ENCODE results near the gene SMIM36. TPM values are rescaled to one million over a fixed set of nuclear protein-coding genes. Genes with fewer than 3 reads are reported as not detected.
"Not testable (repeated sequence)": the region's sequence is repeated elsewhere in the genome, so short reads cannot be mapped to it uniquely, and the experiment has no call there.

Gene SMIM36
- total RNA-seq, 3 donors from 2014 or later: not detected

GRCh38 chr17:55479903-55480302, 31.3 kb downstream of the SMIM36 start:
- no peaks in the 10 kb centered on the region for H3K9me3 ChIP-seq
- H3K27me3 ChIP-seq: no peaks in the 10 kb centered on the region
- TF ChIP-seq CTCF (IDR thresholded peaks at IDR 0.05): no peak
- TF ChIP-seq POLR2AphosphoS5 (IDR thresholded peaks at IDR 0.05): no peak
- no peak for TF ChIP-seq POLR2A (IDR thresholded peaks at IDR 0.05)
- H3K4me1 ChIP-seq: no peaks in the 10 kb centered on the region
- DNase-seq (ENCODE audit: low spot score in 2 of 2): no peak
- no peak overlapping the region for H3K4me3 ChIP-seq
- no peaks in the 10 kb centered on the region for H3K36me3 ChIP-seq
- H3K27ac ChIP-seq: no peak overlapping the region
- intact Hi-C loops (cut with DNase I; ENCODE audit: low total_unique reads): no loop called here

GRCh38 chr17:55478971-55479370, 32.3 kb downstream of the SMIM36 start:
- no peaks in the 10 kb centered on the region for H3K4me1 ChIP-seq
- TF ChIP-seq POLR2A (IDR thresholded peaks at IDR 0.05) (no peak), CTCF (IDR thresholded peaks at IDR 0.05) (no peak), POLR2AphosphoS5 (IDR thresholded peaks at IDR 0.05) (no peak)

GRCh38 chr17:55466671-55467070, 44.6 kb downstream of the SMIM36 start:
- no peaks in the 10 kb centered on the region for H3K9me3 ChIP-seq
- TF ChIP-seq POLR2A (IDR thresholded peaks at IDR 0.05) (no peak), CTCF (IDR thresholded peaks at IDR 0.05) (no peak), POLR2AphosphoS5 (IDR thresholded peaks at IDR 0.05) (no peak)
- no peak overlapping the region for H3K27ac ChIP-seq
- DNase-seq (ENCODE audit: low spot score in 2 of 2): no peak
- no peaks in the 10 kb centered on the region for H3K27me3 ChIP-seq
- H3K36me3 ChIP-seq: no peaks in the 10 kb centered on the region
- H3K4me1 ChIP-seq: no peaks in the 10 kb centered on the region
- intact Hi-C loops (cut with DNase I; ENCODE audit: low total_unique reads): no loop called here
- no peak overlapping the region for H3K4me3 ChIP-seq

More at GRCh38 chr17:55478971-55479370, 32.3 kb downstream of the SMIM36 start:
- intact Hi-C loops (cut with DNase I; ENCODE audit: low total_unique reads): no loop called here
- H3K4me3 ChIP-seq: no peak overlapping the region
- H3K27ac ChIP-seq: no peak overlapping the region
- H3K36me3 ChIP-seq: no peaks in the 10 kb centered on the region
- no peak for DNase-seq (ENCODE audit: low spot score in 2 of 2)
- no peaks in the 10 kb centered on the region for H3K9me3 ChIP-seq
- no peaks in the 10 kb centered on the region for H3K27me3 ChIP-seq

- H3K27ac ChIP-seq; H3K4me1 ChIP-seq; H3K9me3 ChIP-seq; H3K36me3 ChIP-seq; H3K27me3 ChIP-seq; DNase-seq (ENCODE audit: low spot score in 2 of 2); intact Hi-C loops (cut with DNase I; ENCODE audit: low total_unique reads); H3K4me3 ChIP-seq: not testable (repeated sequence)
Observed at GRCh38 chr17:55465771-55466170, 45.5 kb downstream of the SMIM36 start.

- Histone ChIP-seq H3K9me3 (no peaks in the 10 kb centered on the region), H3K27ac (no peak overlapping the region), H3K4me3 (no peak overlapping the region), H3K4me1 (no peaks in the 10 kb centered on the region), H3K27me3 (no peaks in the 10 kb centered on the region), H3K36me3 (no peaks in the 10 kb centered on the region)
- DNase-seq (ENCODE audit: low spot score in 2 of 2): no peak
- intact Hi-C loops (cut with DNase I; ENCODE audit: low total_unique reads): no loop called here
- TF ChIP-seq POLR2A (IDR thresholded peaks at IDR 0.05) (no peak), CTCF (IDR thresholded peaks at IDR 0.05) (no peak), POLR2AphosphoS5 (IDR thresholded peaks at IDR 0.05) (no peak)
Observed at GRCh38 chr17:55463600-55463999, 47.7 kb downstream of the SMIM36 start.

- TF ChIP-seq POLR2A (IDR thresholded peaks at IDR 0.05) (no peak), POLR2AphosphoS5 (IDR thresholded peaks at IDR 0.05) (no peak), CTCF (IDR thresholded peaks at IDR 0.05) (no peak)
- intact Hi-C loops (cut with DNase I; ENCODE audit: low total_unique reads): no loop called here
- no peak for DNase-seq (ENCODE audit: low spot score in 2 of 2)
Observed at GRCh38 chr17:55462711-55463110, 48.5 kb downstream of the SMIM36 start.

More at GRCh38 chr17:55462711-55463110, 48.5 kb downstream of the SMIM36 start:
- H3K27ac ChIP-seq: no peak overlapping the region
- no peaks in the 10 kb centered on the region for H3K4me1 ChIP-seq
- no peaks in the 10 kb centered on the region for H3K27me3 ChIP-seq
- no peaks in the 10 kb centered on the region for H3K9me3 ChIP-seq
- no peak overlapping the region for H3K4me3 ChIP-seq
- no peaks in the 10 kb centered on the region for H3K36me3 ChIP-seq
